Dermis blood vessel endothelial cell (primary cell): ENCODE data around the gene TMEM208. TPM values are rescaled to one million over a fixed set of nuclear protein-coding genes. Genes with fewer than 3 reads are reported as not detected.

Experiments
- DNase-seq: peaks from one replicate; pipeline ENCODE4 v3.0.0; 2010
- total RNA-seq: library from RNA; depleted of rRNA; stranded (reverse); fragments of >200 nt; gene quantifications from 2 replicates; pipeline ENCODE4 v1.2.3, GENCODE V29; 2014

The TMEM208 gene
- 21.1 and 31.7 TPM in 2 replicates for total RNA-seq

- DNase-seq, result peak; percentile 99
Measured at GRCh38 chr16:67226804-67227566, at the start of gene TMEM208. TMEM208 (plus strand) TSS chr16:67227130; CDS start chr16:67227219, 89 bp downstream.

- peak; percentile 66 for DNase-seq
Measured at GRCh38 chr16:67177743-67178699, 48.9 kb upstream of the TMEM208 start.

- peak; percentile 39 for DNase-seq
Measured at GRCh38 chr16:67179421-67180080, 47.4 kb upstream of the TMEM208 start.

GRCh38 chr16:67180166-67180565 lies 46.8 kb upstream of the TMEM208 start:
- no peak for DNase-seq

GRCh38 chr16:67181346-67181745 lies 45.6 kb upstream of the TMEM208 start:
- peak; percentile 64 for DNase-seq

GRCh38 chr16:67182288-67182687 lies 44.6 kb upstream of the TMEM208 start:
- no peak for DNase-seq

GRCh38 chr16:67183284-67183626 lies 43.7 kb upstream of the TMEM208 start:
- no peak for DNase-seq

GRCh38 chr16:67183627-67184452 lies 43.1 kb upstream of the TMEM208 start, which contains the start of gene MATCAP1:
MATCAP1 (minus strand) TSS chr16:67183963; CDS start chr16:67180610, 3,353 bp downstream.
- peak; percentile 98 for DNase-seq

- DNase-seq, result no peak
Measured at GRCh38 chr16:67184453-67184994, 42.4 kb upstream of the TMEM208 start.

- DNase-seq, result peak; percentile 95
Measured at GRCh38 chr16:67184995-67185650, 41.8 kb upstream of the TMEM208 start.

- DNase-seq, result no peak
Measured at GRCh38 chr16:67185651-67186134, 41.2 kb upstream of the TMEM208 start.

- no peak for DNase-seq
Measured at GRCh38 chr16:67186550-67186950, 40.4 kb upstream of the TMEM208 start.

- no peak for DNase-seq
Measured at GRCh38 chr16:67187175-67187890, 39.6 kb upstream of the TMEM208 start.

GRCh38 chr16:67188323-67188722 lies 38.6 kb upstream of the TMEM208 start:
- no peak for DNase-seq

- no peak for DNase-seq
Measured at GRCh38 chr16:67188798-67189197, 38.1 kb upstream of the TMEM208 start.

- no peak for DNase-seq
Measured at GRCh38 chr16:67190041-67190440, 36.9 kb upstream of the TMEM208 start, which contains the start of gene EXOC3L1. EXOC3L1 (minus strand) TSS chr16:67190136; CDS start chr16:67189676, 460 bp downstream.

- DNase-seq, result peak; percentile 37
Measured at GRCh38 chr16:67190448-67191399, 36.2 kb upstream of the TMEM208 start.

- no peak for DNase-seq
Measured at GRCh38 chr16:67191411-67191994, 35.4 kb upstream of the TMEM208 start.
